LNCAP (cell line): Measurements from ENCODE around the gene ELAC2.

Experiments
- TF ChIP-seq, protein P1 (sequence below): fragments of 450-650 bp; IDR thresholded peaks from 2 replicates; pipeline ENCODE4 v1.5.1; 2017; ENCODE audit warnings: mild to moderate bottlenecking

ELAC2 gene

DNA sequence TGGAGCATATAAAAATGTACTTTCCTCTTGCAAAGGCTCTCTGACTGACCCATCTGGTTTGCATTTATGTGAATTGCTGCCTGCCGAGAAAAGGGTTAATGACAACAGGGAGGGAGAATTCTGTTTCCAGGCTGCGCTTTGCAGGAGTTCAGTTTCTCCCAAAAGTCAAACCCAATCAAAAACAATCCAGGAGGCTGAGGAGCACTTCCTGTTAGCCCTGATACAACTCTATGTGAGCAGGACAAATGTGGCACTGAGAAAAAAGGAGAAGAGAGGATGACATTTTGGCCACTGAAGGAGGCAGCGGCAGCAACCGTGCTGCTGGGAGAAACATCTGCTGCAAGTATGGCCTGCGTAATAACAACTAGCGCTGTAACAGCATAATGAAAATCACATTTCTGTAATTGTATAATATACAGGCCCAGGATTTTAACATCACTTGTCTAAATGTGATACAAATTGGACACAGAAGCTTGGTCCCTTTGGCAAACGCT is 26.8 kb upstream of the ELAC2 start:
- TF ChIP-seq, protein P1, sequence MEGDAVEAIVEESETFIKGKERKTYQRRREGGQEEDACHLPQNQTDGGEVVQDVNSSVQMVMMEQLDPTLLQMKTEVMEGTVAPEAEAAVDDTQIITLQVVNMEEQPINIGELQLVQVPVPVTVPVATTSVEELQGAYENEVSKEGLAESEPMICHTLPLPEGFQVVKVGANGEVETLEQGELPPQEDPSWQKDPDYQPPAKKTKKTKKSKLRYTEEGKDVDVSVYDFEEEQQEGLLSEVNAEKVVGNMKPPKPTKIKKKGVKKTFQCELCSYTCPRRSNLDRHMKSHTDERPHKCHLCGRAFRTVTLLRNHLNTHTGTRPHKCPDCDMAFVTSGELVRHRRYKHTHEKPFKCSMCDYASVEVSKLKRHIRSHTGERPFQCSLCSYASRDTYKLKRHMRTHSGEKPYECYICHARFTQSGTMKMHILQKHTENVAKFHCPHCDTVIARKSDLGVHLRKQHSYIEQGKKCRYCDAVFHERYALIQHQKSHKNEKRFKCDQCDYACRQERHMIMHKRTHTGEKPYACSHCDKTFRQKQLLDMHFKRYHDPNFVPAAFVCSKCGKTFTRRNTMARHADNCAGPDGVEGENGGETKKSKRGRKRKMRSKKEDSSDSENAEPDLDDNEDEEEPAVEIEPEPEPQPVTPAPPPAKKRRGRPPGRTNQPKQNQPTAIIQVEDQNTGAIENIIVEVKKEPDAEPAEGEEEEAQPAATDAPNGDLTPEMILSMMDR, result no peak

- TF ChIP-seq, protein P1, result no peak
Measured at GRCh38 chr17:13038931-13039665, 21.3 kb upstream of the ELAC2 start.

- TF ChIP-seq, protein P1, result no peak
Measured at GRCh38 chr17:13036751-13037150, 18.9 kb upstream of the ELAC2 start.

DNA sequence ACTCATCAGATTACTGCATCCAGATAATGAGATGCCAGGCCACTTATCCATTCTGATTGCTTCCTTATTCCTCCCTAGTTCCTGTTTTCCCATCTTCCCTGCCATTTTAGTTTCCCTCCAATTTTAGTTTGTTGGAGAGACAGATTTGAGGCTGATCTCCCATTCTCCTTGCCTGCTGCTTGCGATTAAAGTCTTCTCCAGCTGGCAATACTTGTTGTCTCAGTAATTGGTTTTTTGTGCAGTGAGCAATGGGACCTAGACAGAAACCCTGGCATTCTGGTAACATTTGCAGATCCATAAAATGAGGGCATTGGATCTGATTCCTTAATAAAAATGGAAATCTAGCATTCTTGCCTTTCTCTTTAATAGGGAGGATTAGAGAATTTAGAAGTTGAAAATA is 17.6 kb upstream of the ELAC2 start:
- TF ChIP-seq, protein P1, result no peak

- TF ChIP-seq, protein P1, result peak; percentile 75
Measured at GRCh38 chr17:13031718-13032350, 14.0 kb upstream of the ELAC2 start.

GRCh38 chr17:13030459-13031300 is 12.9 kb upstream of the ELAC2 start:
- TF ChIP-seq, protein P1, result peak; percentile 80

DNA sequence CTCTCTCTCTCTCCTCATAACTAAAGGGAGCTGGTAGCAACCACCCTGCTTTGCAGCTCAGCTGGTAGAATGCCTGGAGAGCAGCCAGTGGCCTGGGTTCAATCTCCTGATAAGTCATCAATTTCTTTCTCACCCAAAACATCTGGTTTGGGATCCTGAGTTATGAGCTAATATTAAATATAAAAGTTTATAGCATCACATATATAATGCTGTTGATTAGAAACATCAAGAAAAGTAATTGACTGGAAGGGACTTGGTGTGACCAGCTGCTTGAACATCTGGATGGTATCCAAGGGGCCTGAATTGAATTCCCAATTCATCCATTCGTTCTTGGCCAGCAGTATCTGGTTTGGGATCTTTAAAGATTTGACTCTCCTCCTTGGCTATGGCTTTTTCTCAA is 12.2 kb upstream of the ELAC2 start:
- TF ChIP-seq, protein P1, result no peak
